Measurements from ENCODE around the gene RRBP1. TPM values are rescaled to one million over a fixed set of nuclear protein-coding genes. Genes with fewer than 3 reads are reported as not detected.

Gene RRBP1
- polyA plus RNA-seq, 2 donors: 49.0 to 54.5 TPM

- Histone ChIP-seq H3K9me3 (ENCODE audit: control insufficient read depth in 2 of 2, insufficient read depth in 1 of 2, low read depth in 1 of 2, low read length in 1 of 2) (no peaks in the 10 kb centered on the region), H3K27me3 (ENCODE audit: control insufficient read depth in 1 of 2, insufficient read depth in 2 of 2, low read length in 2 of 2) (no peaks in the 10 kb centered on the region), H3K4me1 (ENCODE audit: control insufficient read depth in 2 of 2, insufficient read depth in 2 of 2, low read length in 1 of 2) (peaks cover 0 to 3% of the 10 kb centered on the region in 2 donors), H3K27ac (ENCODE audit: low read depth in 2 of 2, low read length in 1 of 2) (peak overlapping the region in 1 of 2 donors; percentile 1), H3K36me3 (ENCODE audit: control insufficient read depth in 2 of 2, insufficient read depth in 2 of 2, low read length in 1 of 2) (peaks cover 0 to 8% of the 10 kb centered on the region in 2 donors), H3K4me3 (ENCODE audit: low read depth in 1 of 2, low read length in 2 of 2) (no peak overlapping the region)
- 60 to 70% methylated on average over 5 of the region's 5 CpGs for WGBS, 2 donors
Observed at GRCh38 chr20:17646961-17647301, 35.1 kb downstream of the RRBP1 start.

GRCh38 chr20:17646209-17646960 lies 35.7 kb downstream of the RRBP1 start:
- H3K27ac ChIP-seq (ENCODE audit: low read depth in 2 of 2, low read length in 1 of 2): peak overlapping the region in 1 of 2 donors; percentile 19
- WGBS, 2 donors: 67 to 78% methylated on average over 14 of the region's 14 CpGs

GRCh38 chr20:17645546-17646208 lies 36.4 kb downstream of the RRBP1 start:
- 74 to 88% methylated on average over 10 of the region's 10 CpGs for WGBS, 2 donors
- Histone ChIP-seq H3K27ac (ENCODE audit: low read depth in 2 of 2, low read length in 1 of 2) (peak overlapping the region in 1 of 2 donors; percentile 19), H3K4me1 (ENCODE audit: control insufficient read depth in 2 of 2, insufficient read depth in 2 of 2, low read length in 1 of 2) (peaks cover 0 to 3% of the 10 kb centered on the region in 2 donors), H3K4me3 (ENCODE audit: low read depth in 1 of 2, low read length in 2 of 2) (no peak overlapping the region), H3K27me3 (ENCODE audit: control insufficient read depth in 1 of 2, insufficient read depth in 2 of 2, low read length in 2 of 2) (no peaks in the 10 kb centered on the region), H3K9me3 (ENCODE audit: control insufficient read depth in 2 of 2, insufficient read depth in 1 of 2, low read depth in 1 of 2, low read length in 1 of 2) (no peaks in the 10 kb centered on the region), H3K36me3 (ENCODE audit: control insufficient read depth in 2 of 2, insufficient read depth in 2 of 2, low read length in 1 of 2) (peaks cover 0 to 20% of the 10 kb centered on the region in 2 donors)

More at GRCh38 chr20:17646209-17646960, 35.7 kb downstream of the RRBP1 start:
- Histone ChIP-seq H3K9me3 (ENCODE audit: control insufficient read depth in 2 of 2, insufficient read depth in 1 of 2, low read depth in 1 of 2, low read length in 1 of 2) (no peaks in the 10 kb centered on the region), H3K4me3 (ENCODE audit: low read depth in 1 of 2, low read length in 2 of 2) (no peak overlapping the region), H3K27me3 (ENCODE audit: control insufficient read depth in 1 of 2, insufficient read depth in 2 of 2, low read length in 2 of 2) (no peaks in the 10 kb centered on the region), H3K4me1 (ENCODE audit: control insufficient read depth in 2 of 2, insufficient read depth in 2 of 2, low read length in 1 of 2) (peaks cover 0 to 3% of the 10 kb centered on the region in 2 donors), H3K36me3 (ENCODE audit: control insufficient read depth in 2 of 2, insufficient read depth in 2 of 2, low read length in 1 of 2) (peaks cover 0 to 13% of the 10 kb centered on the region in 2 donors)

DNA sequence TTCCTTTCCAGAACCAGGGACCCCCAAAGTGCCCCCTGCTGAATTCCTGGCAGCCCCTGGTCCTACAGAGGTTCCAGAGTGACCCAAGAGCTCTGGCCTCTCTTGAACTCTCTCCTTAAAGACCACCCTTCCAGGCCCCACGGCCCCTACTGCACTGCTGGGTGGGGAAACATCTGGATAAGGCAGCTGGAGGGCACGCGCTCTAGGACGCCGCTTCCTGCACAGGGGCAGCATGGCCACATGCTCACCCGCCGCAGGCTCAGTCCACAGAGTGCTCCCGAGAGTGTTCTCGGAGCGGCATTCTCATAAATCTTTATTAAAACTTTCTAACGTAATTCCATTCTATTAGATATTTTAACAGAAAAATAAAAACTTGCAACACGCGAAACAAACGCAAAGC lies 37.0 kb downstream of the RRBP1 start:
- Histone ChIP-seq H3K4me3 (ENCODE audit: low read depth in 1 of 2, low read length in 2 of 2) (no peak overlapping the region), H3K4me1 (ENCODE audit: control insufficient read depth in 2 of 2, insufficient read depth in 2 of 2, low read length in 1 of 2) (peaks cover 0 to 3% of the 10 kb centered on the region in 2 donors), H3K36me3 (ENCODE audit: control insufficient read depth in 2 of 2, insufficient read depth in 2 of 2, low read length in 1 of 2) (peaks cover 0 to 26% of the 10 kb centered on the region in 2 donors), H3K9me3 (ENCODE audit: control insufficient read depth in 2 of 2, insufficient read depth in 1 of 2, low read depth in 1 of 2, low read length in 1 of 2) (no peaks in the 10 kb centered on the region), H3K27me3 (ENCODE audit: control insufficient read depth in 1 of 2, insufficient read depth in 2 of 2, low read length in 2 of 2) (no peaks in the 10 kb centered on the region), H3K27ac (ENCODE audit: low read depth in 2 of 2, low read length in 1 of 2) (no peak overlapping the region)
- WGBS, 2 donors: 86 to 95% methylated on average over 14 of the region's 14 CpGs

DNA sequence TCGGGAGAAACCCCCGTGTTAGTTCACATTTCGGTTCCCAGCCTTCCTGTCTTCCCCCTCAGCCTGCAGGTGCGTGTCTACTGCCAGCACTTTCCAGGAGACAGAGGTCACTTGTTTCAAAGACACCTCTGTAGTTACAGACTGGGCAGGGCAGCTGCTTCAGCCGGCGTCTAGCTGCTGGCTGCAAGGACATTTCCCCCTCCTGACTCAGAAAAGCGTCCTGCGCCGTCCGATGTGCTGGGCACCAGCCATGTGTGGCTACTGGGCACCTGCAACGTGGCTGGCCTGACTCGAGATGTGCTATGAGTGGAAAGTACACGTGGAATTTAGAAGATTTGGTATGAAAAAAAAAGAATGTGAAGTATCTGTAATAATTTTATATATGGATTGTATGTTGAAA lies 37.6 kb downstream of the RRBP1 start:
- Histone ChIP-seq H3K27ac (ENCODE audit: low read depth in 2 of 2, low read length in 1 of 2) (no peak overlapping the region), H3K27me3 (ENCODE audit: control insufficient read depth in 1 of 2, insufficient read depth in 2 of 2, low read length in 2 of 2) (no peaks in the 10 kb centered on the region), H3K4me1 (ENCODE audit: control insufficient read depth in 2 of 2, insufficient read depth in 2 of 2, low read length in 1 of 2) (no peaks in the 10 kb centered on the region), H3K9me3 (ENCODE audit: control insufficient read depth in 2 of 2, insufficient read depth in 1 of 2, low read depth in 1 of 2, low read length in 1 of 2) (no peaks in the 10 kb centered on the region), H3K4me3 (ENCODE audit: low read depth in 1 of 2, low read length in 2 of 2) (no peak overlapping the region), H3K36me3 (ENCODE audit: control insufficient read depth in 2 of 2, insufficient read depth in 2 of 2, low read length in 1 of 2) (peaks cover 0 to 26% of the 10 kb centered on the region in 2 donors)
- 53 to 76% methylated on average over 13 of the region's 13 CpGs for WGBS, 2 donors

DNA sequence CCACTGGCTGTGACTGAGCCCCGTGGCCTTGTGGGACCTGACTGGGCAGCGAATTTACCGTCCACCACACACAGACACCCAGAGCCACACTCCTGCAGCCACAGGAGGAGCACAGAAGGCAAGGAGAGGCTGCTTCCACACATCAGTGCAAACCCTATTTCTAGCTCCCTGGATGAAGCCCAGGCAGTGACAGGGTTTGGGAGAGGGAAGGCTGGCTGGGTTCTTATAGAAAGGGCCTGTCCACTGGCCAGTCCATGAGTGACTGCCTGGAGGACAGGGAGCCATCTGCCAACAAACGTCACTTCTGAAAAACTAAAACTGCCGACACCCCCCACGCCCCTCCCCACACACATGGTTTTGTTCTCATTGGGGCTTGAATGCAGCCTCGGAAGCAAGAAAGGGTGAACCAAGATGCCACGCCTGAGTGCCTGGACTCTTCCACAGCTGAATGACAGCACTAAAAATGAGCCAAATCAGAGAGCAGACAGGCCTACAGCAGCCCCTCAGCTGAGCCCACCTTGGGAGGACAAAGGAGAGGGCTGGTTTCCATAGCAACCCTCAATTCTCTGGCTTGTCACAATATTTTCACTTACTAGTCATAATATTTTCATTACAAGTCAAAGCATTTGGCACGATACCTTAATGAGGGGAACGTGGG lies 38.4 kb downstream of the RRBP1 start:
- no peaks in the 10 kb centered on the region for H3K9me3 ChIP-seq (ENCODE audit: control insufficient read depth in 2 of 2, insufficient read depth in 1 of 2, low read depth in 1 of 2, low read length in 1 of 2)

GRCh38 chr20:17642404-17643269 lies 39.4 kb downstream of the RRBP1 start:
- Histone ChIP-seq H3K4me3 (ENCODE audit: low read depth in 1 of 2, low read length in 2 of 2) (no peak overlapping the region), H3K36me3 (ENCODE audit: control insufficient read depth in 2 of 2, insufficient read depth in 2 of 2, low read length in 1 of 2) (peaks cover 0 to 40% of the 10 kb centered on the region in 2 donors), H3K27ac (ENCODE audit: low read depth in 2 of 2, low read length in 1 of 2) (peak overlapping the region in 1 of 2 donors; percentile 9), H3K4me1 (ENCODE audit: control insufficient read depth in 2 of 2, insufficient read depth in 2 of 2, low read length in 1 of 2) (no peaks in the 10 kb centered on the region), H3K9me3 (ENCODE audit: control insufficient read depth in 2 of 2, insufficient read depth in 1 of 2, low read depth in 1 of 2, low read length in 1 of 2) (no peaks in the 10 kb centered on the region), H3K27me3 (ENCODE audit: control insufficient read depth in 1 of 2, insufficient read depth in 2 of 2, low read length in 2 of 2) (no peaks in the 10 kb centered on the region)
- 77 to 81% methylated on average over 19 of the region's 19 CpGs for WGBS, 2 donors

More for the DNA sequence above, 38.4 kb downstream of the RRBP1 start:
- no peak overlapping the region for H3K27ac ChIP-seq (ENCODE audit: low read depth in 2 of 2, low read length in 1 of 2)
- H3K36me3 ChIP-seq (ENCODE audit: control insufficient read depth in 2 of 2, insufficient read depth in 2 of 2, low read length in 1 of 2): peaks cover 0 to 31% of the 10 kb centered on the region in 2 donors
- WGBS, 2 donors: 62 to 67% methylated on average over 10 of the region's 10 CpGs
- H3K4me3 ChIP-seq (ENCODE audit: low read depth in 1 of 2, low read length in 2 of 2): no peak overlapping the region
- H3K27me3 ChIP-seq (ENCODE audit: control insufficient read depth in 1 of 2, insufficient read depth in 2 of 2, low read length in 2 of 2): no peaks in the 10 kb centered on the region
- H3K4me1 ChIP-seq (ENCODE audit: control insufficient read depth in 2 of 2, insufficient read depth in 2 of 2, low read length in 1 of 2): no peaks in the 10 kb centered on the region

- 76 to 89% methylated on average over 11 of the region's 11 CpGs for WGBS, 2 donors
- Histone ChIP-seq H3K4me1 (ENCODE audit: control insufficient read depth in 2 of 2, insufficient read depth in 2 of 2, low read length in 1 of 2) (no peaks in the 10 kb centered on the region), H3K27ac (ENCODE audit: low read depth in 2 of 2, low read length in 1 of 2) (no peak overlapping the region)
Observed at GRCh38 chr20:17641993-17642392, 40.0 kb downstream of the RRBP1 start.

GRCh38 chr20:17641520-17641964 lies 40.5 kb downstream of the RRBP1 start:
- H3K27ac ChIP-seq (ENCODE audit: low read depth in 2 of 2, low read length in 1 of 2): no peak overlapping the region
- H3K9me3 ChIP-seq (ENCODE audit: control insufficient read depth in 2 of 2, insufficient read depth in 1 of 2, low read depth in 1 of 2, low read length in 1 of 2): no peaks in the 10 kb centered on the region
- WGBS, 2 donors: 81 to 86% methylated on average over 18 of the region's 18 CpGs
- H3K4me3 ChIP-seq (ENCODE audit: low read depth in 1 of 2, low read length in 2 of 2): no peak overlapping the region
- H3K4me1 ChIP-seq (ENCODE audit: control insufficient read depth in 2 of 2, insufficient read depth in 2 of 2, low read length in 1 of 2): peaks cover 0 to under 1% of the 10 kb centered on the region in 2 donors
- H3K36me3 ChIP-seq (ENCODE audit: control insufficient read depth in 2 of 2, insufficient read depth in 2 of 2, low read length in 1 of 2): peaks cover 0 to 50% of the 10 kb centered on the region in 2 donors
- no peaks in the 10 kb centered on the region for H3K27me3 ChIP-seq (ENCODE audit: control insufficient read depth in 1 of 2, insufficient read depth in 2 of 2, low read length in 2 of 2)

More at GRCh38 chr20:17641993-17642392, 40.0 kb downstream of the RRBP1 start:
- no peak overlapping the region for H3K4me3 ChIP-seq (ENCODE audit: low read depth in 1 of 2, low read length in 2 of 2)
- no peaks in the 10 kb centered on the region for H3K9me3 ChIP-seq (ENCODE audit: control insufficient read depth in 2 of 2, insufficient read depth in 1 of 2, low read depth in 1 of 2, low read length in 1 of 2)
- H3K36me3 ChIP-seq (ENCODE audit: control insufficient read depth in 2 of 2, insufficient read depth in 2 of 2, low read length in 1 of 2): peaks cover 0 to 46% of the 10 kb centered on the region in 2 donors
- no peaks in the 10 kb centered on the region for H3K27me3 ChIP-seq (ENCODE audit: control insufficient read depth in 1 of 2, insufficient read depth in 2 of 2, low read length in 2 of 2)
